GM18526 (cell line): ENCODE data around the gene BRF1.

Experiments used
- POLR2A ChIP-seq: IDR thresholded peaks from 3 replicates; pipeline ENCODE4 v1.6.1; 2011; ENCODE audit not compliant: insufficient read length; ENCODE audit errors: extremely low read depth

Gene BRF1

DNA sequence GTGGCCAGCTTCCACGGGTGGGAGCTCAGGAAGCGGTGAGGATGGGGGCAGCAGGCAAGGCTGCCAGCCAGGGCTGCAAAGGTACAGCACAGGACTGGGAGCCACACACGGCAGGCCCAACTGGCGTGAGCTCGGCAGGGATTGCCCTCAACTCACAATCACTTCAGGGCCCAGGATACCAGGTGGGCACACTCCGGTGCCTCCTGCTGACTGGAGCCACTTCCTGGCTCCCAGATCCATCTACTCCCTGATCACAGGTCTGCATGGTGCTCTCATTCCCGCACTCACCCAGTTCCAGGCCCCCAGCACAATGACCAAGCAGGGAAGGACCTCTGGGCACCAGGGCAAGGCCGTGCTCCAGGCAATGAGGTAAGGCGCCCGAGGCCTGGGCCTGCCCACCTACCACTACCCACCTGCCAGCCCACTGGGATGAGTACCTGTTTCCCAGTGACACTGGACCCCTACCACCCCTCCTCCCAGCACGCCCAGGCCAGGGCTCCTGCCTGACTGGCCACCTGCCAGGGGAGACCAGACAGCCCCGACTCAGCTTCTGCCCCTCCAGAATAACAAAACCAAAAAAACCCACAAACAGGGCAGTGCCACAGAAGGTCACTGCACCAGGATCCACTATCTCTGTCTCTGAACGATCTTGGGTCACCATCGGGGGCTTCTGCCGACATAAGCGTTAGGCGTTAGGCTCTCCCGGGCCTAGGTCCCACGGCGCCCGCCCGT is 134.1 kb downstream of the BRF1 start:
- TF ChIP-seq POLR2A = no peak

DNA sequence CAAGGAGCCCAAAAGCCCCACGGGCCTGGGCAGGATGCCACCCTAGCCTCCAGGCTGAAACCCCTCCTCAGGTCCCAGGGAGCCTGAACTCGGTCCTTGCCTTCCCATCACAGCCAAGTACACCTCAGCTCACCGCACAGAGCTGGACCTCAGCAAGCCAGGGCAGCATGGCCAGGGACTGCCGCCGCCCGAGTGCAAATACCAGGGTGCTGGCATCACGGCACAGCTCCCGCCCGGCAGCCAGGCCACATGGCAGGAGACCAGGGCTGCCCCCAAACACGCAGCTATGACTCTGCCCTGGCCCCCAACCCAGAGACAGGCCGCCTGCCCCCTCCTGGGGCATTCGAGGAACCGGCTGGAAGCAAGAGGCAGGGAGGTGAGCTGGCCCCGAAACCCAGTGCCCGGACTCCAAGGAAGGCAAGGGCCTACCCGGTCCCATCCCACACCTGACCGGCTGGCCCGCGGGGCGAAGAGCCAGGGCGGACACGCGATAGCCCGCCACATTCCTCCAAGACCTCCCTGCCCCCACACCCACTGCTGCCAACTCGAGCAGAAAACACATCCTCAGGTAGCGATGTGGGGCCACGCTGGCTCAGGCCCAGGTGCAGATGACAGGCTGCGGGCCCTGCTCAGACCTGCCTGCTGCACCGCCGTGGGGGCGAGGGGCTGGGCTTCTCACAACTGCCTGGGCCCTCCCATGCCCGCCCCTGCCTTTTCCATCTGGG is 134.9 kb downstream of the BRF1 start:
- TF ChIP-seq POLR2A = no peak

DNA sequence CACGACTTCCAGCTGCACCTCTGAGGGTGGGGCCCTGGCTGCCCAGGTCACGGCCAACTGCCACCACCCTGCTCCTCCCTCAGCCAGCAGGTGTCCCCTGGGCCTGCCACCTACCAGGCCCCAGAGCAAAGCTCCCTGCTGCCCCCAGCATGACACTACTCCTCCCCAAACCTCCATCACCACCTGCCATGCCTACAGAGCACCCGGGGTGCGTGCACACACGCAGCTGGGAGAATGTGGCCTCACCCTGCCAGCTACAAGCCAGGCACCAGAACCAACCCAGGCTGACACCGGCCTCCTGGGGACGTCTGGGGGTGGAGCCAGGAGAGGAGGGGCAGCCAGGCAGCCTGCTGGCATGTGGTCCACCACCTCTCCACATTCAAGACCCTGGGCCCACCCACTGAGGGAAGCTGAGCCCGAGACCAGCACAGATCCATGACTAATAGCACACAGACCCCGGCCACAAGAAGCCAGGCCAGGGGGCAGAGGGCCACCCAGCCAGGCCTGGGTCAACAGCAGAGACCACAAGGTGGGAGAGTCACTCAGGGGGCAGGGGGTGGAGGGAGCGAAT is 135.6 kb downstream of the BRF1 start:
- TF ChIP-seq POLR2A = no peak

DNA sequence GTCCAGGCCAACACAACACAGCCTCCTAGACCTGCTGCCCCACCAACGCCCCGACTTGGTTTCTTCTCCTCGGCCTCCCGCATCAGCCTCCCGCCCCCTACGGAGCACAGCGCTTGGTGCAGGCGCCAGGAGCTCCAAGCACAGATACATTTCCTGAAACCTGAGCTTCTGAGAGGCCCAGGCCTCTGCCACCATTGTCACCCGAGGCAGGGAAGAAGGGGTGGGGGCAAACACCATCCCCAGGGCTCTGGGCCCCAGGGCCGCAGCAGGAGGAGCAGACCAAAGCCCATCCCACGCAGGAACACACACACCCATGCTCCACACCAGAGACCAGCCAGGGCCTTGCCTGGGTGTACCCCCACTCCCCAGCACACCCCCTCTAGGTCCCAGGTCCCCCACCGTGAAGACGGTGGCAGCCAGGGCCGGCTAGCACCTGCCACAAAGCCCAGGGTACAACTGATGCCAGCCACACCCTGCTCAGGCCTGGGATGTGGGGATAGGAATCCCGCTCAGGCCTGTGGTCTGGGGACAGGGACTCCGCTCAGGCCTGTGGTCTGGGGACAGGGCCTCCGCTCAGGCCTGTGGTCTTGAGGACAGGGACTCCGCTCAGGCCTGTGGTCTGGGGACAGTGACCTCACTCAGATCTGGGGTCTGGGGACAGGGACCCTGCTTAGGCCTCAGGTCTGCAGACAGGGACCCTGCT is 137.6 kb downstream of the BRF1 start:
- TF ChIP-seq POLR2A = no peak

DNA sequence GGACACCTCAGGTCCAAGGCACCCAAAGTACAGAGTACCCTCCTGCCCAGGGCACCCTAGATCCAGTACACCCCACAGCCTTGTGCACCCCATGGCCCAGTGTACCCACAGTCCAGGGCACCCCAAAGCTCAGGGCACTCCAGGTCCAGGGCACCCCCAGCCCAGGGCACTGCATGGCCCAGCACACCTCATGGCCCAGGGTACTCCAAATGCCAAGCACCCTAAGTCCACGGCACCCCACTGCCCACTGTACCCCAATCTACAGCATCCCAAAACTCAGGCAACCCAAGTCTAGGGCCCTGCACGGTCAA is 138.2 kb downstream of the BRF1 start:
- no peak for TF ChIP-seq POLR2A

DNA sequence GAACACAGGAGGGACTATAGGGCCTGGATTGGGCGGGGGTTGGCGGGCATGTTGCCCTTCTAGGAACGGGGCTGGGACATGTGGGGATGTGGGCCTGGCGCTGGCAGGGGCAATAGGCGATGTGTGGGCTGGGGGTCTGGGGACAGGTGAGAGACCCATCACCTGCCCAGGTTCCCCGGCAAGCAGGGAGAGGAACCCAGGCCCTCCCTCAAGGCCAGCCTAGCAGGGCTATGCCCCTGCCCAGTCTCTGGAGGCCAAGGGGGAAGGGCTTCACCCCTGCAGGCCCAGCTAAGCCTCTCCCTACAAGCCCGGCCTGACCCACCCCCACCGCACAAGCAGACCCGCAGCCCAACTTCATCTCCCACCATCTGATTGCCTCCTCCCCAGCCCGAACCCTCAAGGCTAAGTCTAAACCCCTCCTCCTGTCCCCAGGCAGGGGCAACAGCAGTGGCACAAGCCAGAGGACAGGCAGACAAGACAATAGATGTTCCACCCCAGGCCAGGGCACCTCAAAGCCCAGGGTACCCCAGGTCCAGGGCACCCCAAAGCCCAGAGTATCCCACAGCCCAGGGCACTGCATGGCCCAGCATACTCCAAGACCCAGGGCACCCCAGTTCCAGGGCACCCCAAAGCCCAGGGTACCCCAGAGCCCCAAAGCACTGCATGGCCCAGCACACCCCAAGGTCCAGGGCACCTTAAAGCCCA is 138.7 kb downstream of the BRF1 start:
- no peak for TF ChIP-seq POLR2A

DNA sequence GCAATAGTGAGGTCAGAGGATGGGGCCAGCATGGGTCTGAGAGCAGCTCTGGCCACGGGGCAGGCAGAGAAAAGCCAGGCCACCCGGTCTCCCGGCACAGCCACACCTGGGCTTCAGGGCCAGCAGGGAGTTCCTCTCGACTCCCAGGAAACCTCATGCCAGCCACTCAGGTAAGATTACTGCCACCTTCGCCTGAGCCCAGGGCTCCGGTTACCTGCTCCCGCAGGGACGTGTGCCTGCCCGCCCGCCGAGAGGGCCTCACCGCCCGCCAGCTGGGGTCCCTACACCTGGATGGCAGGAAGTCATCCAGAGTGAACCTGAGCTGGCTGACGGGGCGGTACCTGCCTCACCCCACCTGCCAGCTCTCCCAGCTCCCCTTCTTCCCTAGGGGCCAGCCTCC is 139.5 kb downstream of the BRF1 start:
- no peak for TF ChIP-seq POLR2A

DNA sequence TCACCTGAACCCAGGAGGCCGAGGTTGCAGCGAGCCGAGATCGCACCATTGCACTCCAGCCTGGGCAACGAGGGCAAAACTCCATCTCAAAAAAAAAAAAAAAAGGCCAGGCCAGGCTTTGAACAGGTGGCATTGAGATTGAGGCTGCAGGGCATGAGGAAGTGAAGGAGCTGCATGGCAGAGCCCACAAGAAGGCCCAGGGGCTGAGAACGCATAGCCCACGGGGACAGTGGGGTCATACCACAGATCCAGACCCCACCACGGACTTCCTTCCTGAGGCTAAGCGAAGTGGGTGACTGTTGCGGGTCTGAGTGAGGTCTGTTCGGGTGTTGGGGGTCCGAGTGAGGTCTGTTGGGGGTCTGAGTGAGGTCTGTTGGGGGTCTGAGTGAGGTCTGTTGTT is 140.0 kb downstream of the BRF1 start:
- no peak for TF ChIP-seq POLR2A

DNA sequence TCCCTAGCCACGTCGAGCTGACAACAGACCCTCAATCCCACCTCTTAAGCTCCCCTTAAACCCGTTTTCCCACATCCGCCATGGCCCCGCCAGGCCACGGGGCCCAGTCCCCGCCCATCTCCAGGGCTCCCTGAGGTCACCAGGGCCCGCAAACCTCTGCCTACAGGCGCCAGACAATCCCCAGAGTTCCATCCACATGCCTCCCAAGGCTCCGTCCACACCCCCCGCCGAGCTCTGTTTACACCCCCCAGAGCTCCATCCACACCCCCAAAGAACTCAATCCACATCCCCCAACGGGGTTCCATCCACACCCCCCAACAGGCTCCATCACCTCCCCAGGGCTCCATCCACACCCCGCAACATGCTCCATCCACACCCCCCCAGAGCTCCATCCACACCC is 141.5 kb downstream of the BRF1 start:
- no peak for TF ChIP-seq POLR2A
